HepG2 (cell line): ENCODE measurements around the gene PEX12. TPM values are rescaled to one million over a fixed set of nuclear protein-coding genes. Genes with fewer than 3 reads are reported as not detected.
"Not testable (repeated sequence)": the region's sequence is repeated elsewhere in the genome, so short reads cannot be mapped to it uniquely, and the experiment has no call there.

Source experiments
- ATAC-seq: fragments of 200-7000 bp; cut with Tn5 transposase; 3 replicates; pipeline ENCODE4 v1.9.1; 2020; ENCODE audit warnings: mild to moderate bottlenecking, moderate library complexity
- BruUV-seq: library from RNA; stranded (reverse); fragments of 400-500 nt; replicated peaks from 2 replicates; lab custom pipeline; 2021; lab: Mats Ljungman, UMichigan
- CTCF ChIA-PET: fragments of 300-600 bp; formaldehyde crosslinking; extraction: SDS; loops from one replicate; lab custom pipeline; 2021; ENCODE audit warnings: low total read pairs, inconsistent platforms, low intra/inter-chr PET ratio; lab: Yijun Ruan, JAX
- POLR2A ChIA-PET: fragments of 350-600 bp; sonication (Branson Sonifier 250); formaldehyde crosslinking; loops from one replicate; lab custom pipeline; 2020; ENCODE audit warnings: antibody characterized with exemption, inconsistent platforms; lab: Yijun Ruan, JAX
- DNase-seq: peaks from one replicate; pipeline ENCODE4 v3.0.0-alpha.2; 2015; ENCODE audit warnings: low spot score
- FAIRE-seq: peaks from 3 replicates; lab custom pipeline; 2011; peaks lifted over from hg19 to GRCh38; lab: Jason Lieb, UNC
- H2AFZ ChIP-seq: one replicate; pipeline ENCODE4 v1.6.1; 2011; ENCODE audit warnings: low read length, inconsistent platforms
- H3K27ac ChIP-seq: fragments of 300-600 bp; 3 replicates; pipeline ENCODE4 v1.8.0; 2011; ENCODE audit warnings: mixed run types, mild to moderate bottlenecking, mixed read lengths, low read length, inconsistent platforms; ENCODE audit not compliant: insufficient read depth; ENCODE audit errors: extremely low read length
- H3K27me3 ChIP-seq, 2 experiments: fragments of 200-600 bp in 1 of 2; 2 replicates in 1 of 2; 3 replicates in 1 of 2; pipeline versions ENCODE4 v1.6.0 to v1.8.0; 2011; ENCODE audit warnings: low read length in 2 of 2, mild to moderate bottlenecking in 2 of 2, moderate library complexity in 2 of 2, inconsistent platforms in 1 of 2; ENCODE audit not compliant: insufficient read depth in 2 of 2, control insufficient read depth in 1 of 2
- H3K36me3 ChIP-seq, 2 experiments: fragments of 200-600 bp in 1 of 2; replicated peaks in 1 of 2; 2 replicates in 1 of 2; 3 replicates in 1 of 2; pipeline versions ENCODE4 v1.5.1 to v1.8.0; 2011; ENCODE audit warnings: low read length in 2 of 2, inconsistent platforms in 1 of 2; ENCODE audit not compliant: insufficient read depth in 2 of 2, control insufficient read depth in 1 of 2
- H3K4me1 ChIP-seq: 2 replicates; pipeline ENCODE4 v1.5.1; 2012; ENCODE audit warnings: low read length, inconsistent platforms; ENCODE audit not compliant: insufficient read depth
- H3K4me2 ChIP-seq: 2 replicates; pipeline ENCODE4 v1.6.0; 2011; ENCODE audit warnings: low read depth, low read length, inconsistent platforms
- H3K4me3 ChIP-seq, 3 experiments: fragments of 200-600 bp in 1 of 3; sonication (generic), shearing (Covaris generic) in 1 of 3; replicated peaks in 1 of 3; 2 replicates each; pipeline ENCODE4 v1.5.1; 2011 to 2016; ENCODE audit warnings: low read length in 3 of 3, inconsistent platforms in 2 of 3, low read depth in 2 of 3, mild to moderate bottlenecking in 2 of 3, control low read depth in 1 of 3, mixed read lengths in 1 of 3; ENCODE audit not compliant: insufficient read depth in 1 of 3
- H3K79me2 ChIP-seq: one replicate; pipeline ENCODE4 v1.6.1; 2011; ENCODE audit warnings: low read length, inconsistent platforms; ENCODE audit not compliant: insufficient read depth
- H3K9ac ChIP-seq: 2 replicates; pipeline ENCODE4 v1.6.0; 2011; ENCODE audit warnings: mild to moderate bottlenecking, low read depth, low read length, inconsistent platforms; ENCODE audit not compliant: insufficient read depth
- H3K9me3 ChIP-seq: 2 replicates; pipeline ENCODE4 v1.5.1; 2012; ENCODE audit warnings: mild to moderate bottlenecking, low read length
- H4K20me1 ChIP-seq: 2 replicates; pipeline ENCODE4 v1.6.0; 2011; ENCODE audit warnings: inconsistent platforms, mild to moderate bottlenecking, low read length, moderate library complexity; ENCODE audit not compliant: insufficient read depth
- AGO1 ChIP-seq: fragments of 200-400 bp; formaldehyde crosslinking; IDR thresholded peaks from 2 replicates; pipeline ENCODE4 v1.6.1; 2017; ENCODE audit warnings: mild to moderate bottlenecking, low read depth, low read length, moderate library complexity; ENCODE audit not compliant: poor library complexity, severe bottlenecking
- MED8 ChIP-seq: sonication (generic); formaldehyde crosslinking; IDR thresholded peaks from 2 replicates; pipeline ENCODE4 v1.8.1; 2023; ENCODE audit warnings: mild to moderate bottlenecking, missing genetic modification reagents; ENCODE audit not compliant: insufficient replicate concordance
- MIER2 ChIP-seq: IDR thresholded peaks from 2 replicates; pipeline ENCODE4 v1.6.1; 2016; ENCODE audit warnings: missing biosample characterization, missing genetic modification reagents
- SRSF4 ChIP-seq: fragments of 200-400 bp; formaldehyde crosslinking; IDR thresholded peaks from one replicate; pipeline ENCODE4 v1.6.1; 2018; ENCODE audit warnings: mild to moderate bottlenecking, low read depth, low read length, moderate library complexity; ENCODE audit not compliant: poor library complexity, severe bottlenecking
- UBTF ChIP-seq: sonication (generic); formaldehyde crosslinking; IDR thresholded peaks from 2 replicates; pipeline ENCODE4 v1.4.0; 2020; ENCODE audit warnings: mild to moderate bottlenecking, missing genetic modification reagents
- ZBTB3 ChIP-seq: sonication (generic); formaldehyde crosslinking; IDR thresholded peaks from 2 replicates; pipeline ENCODE4 v1.4.0; 2020; ENCODE audit warnings: low read depth, mild to moderate bottlenecking, moderate library complexity, missing genetic modification reagents, borderline replicate concordance
- ZGPAT ChIP-seq: IDR thresholded peaks from 2 replicates; pipeline ENCODE4 v1.6.1; 2016; ENCODE audit warnings: mild to moderate bottlenecking
- ZNF609 ChIP-seq: sonication (generic); formaldehyde crosslinking; IDR thresholded peaks from 2 replicates; pipeline ENCODE4 v1.4.0; 2020; ENCODE audit warnings: mild to moderate bottlenecking, missing genetic modification reagents, borderline replicate concordance
- WGBS: methylation state at CpG from one replicate; pipeline ENCODE4 v1.1.6; 2017; ENCODE audit warnings: low lambda C conversion rate; 5-methylcytosine and 5-hydroxymethylcytosine counted together
- in situ Hi-C: cut with HindIII; loops from 2 replicates; pipeline ENCODE4 v1.10.0; 2017; ENCODE audit warnings: low pct_unique_long_range_greater_than_20kb; ENCODE audit not compliant: extremely low pct_ligation_motif_present
- intact Hi-C: fragments of 100-400 bp; cut with micrococcal nuclease; formaldehyde crosslinking; loops from one replicate; pipeline ENCODE4 v1.10.0; 2022; ENCODE audit not compliant: unreplicated experiment
- polyA plus RNA-seq, 8 experiments: library from polyadenylated mRNA; depleted of rRNA in 3 of 8; stranded (reverse) in 7 of 8; unstranded in 1 of 8; fragments of >200 nt; fragmentation: Illumina TruSeq in 4 of 8; extraction: Trizol in 4 of 8; gene quantifications; 2 replicates each; pipeline versions ENCODE4 v1.2.1 to v1.2.3, GENCODE V29; 2011 to 2016; ENCODE audit warnings: low read depth in 4 of 8, missing spikeins in 1 of 8, mixed read lengths in 1 of 8; ENCODE audit not compliant: insufficient read depth in 1 of 8
- total RNA-seq, 5 experiments: library from RNA; depleted of rRNA; stranded (reverse); fragments of >200 nt; fragmentation: Illumina TruSeq; extraction: Trizol; gene quantifications; 2 replicates each; pipeline ENCODE4 v1.2.3, GENCODE V29; 2016; ENCODE audit warnings: low read depth in 1 of 5

PEX12 gene
- total and polyA plus RNA-seq, 2 of the 13 experiments (the other 11 are each of a cell fraction or from before 2014, with no cell fraction given), result 5.1 to 11.9 TPM

GRCh38 chr17:35563181-35563580 is 15.2 kb downstream of the PEX12 start:
- H3K4me2 ChIP-seq, DNase-seq, H3K4me3 ChIP-seq, H3K9me3 ChIP-seq, BruUV-seq, H3K9ac ChIP-seq, POLR2A ChIA-PET, FAIRE-seq, H3K27ac ChIP-seq, CTCF ChIA-PET, in situ Hi-C loops, H3K36me3 ChIP-seq, H4K20me1 ChIP-seq, H2AFZ ChIP-seq, H3K79me2 ChIP-seq, ATAC-seq, H3K27me3 ChIP-seq, H3K4me1 ChIP-seq: not testable (repeated sequence)
- intact Hi-C loops, result loop anchor here (5.0 kb wide), 1 partner anchor 596 kb away; no protein-coding TSS in a partner anchor
- 34% methylated on average over 16 of the region's 16 CpGs for WGBS

GRCh38 chr17:35560703-35561102 is 17.7 kb downstream of the PEX12 start, which contains the start of gene SLFN14:
TSS of gene SLFN14 (minus strand) at chr17:35560819. CDS start at chr17:35558062, 2,757 bp downstream.
- no peak within 1 kb of the TSS for H2AFZ ChIP-seq
- H3K4me2 ChIP-seq, result no peak within 1 kb of the TSS
- no peaks in the 10 kb centered on the region for H3K36me3 ChIP-seq
- H3K9me3 ChIP-seq, result no peaks in the 10 kb centered on the region
- CTCF ChIA-PET, result no interaction called here
- no peak within 1 kb of the TSS for H3K9ac ChIP-seq
- H3K79me2 ChIP-seq, result no peaks in the 10 kb centered on the region
- ATAC-seq, result peak; percentile 43; the same call in 1 of the 3 replicates
- H3K27me3 ChIP-seq, result peaks cover 4 to 7% of the 10 kb centered on the region in 2 experiments; a peak in 2 of 5 replicates
- H3K4me1 ChIP-seq, result peaks cover 9% of the 10 kb centered on the region; the same call in 1 of the 2 replicates
- POLR2A ChIA-PET, result no interaction called here
- no peak for FAIRE-seq
- BruUV-seq, result no TSS peak
- no peak within 1 kb of the TSS for H3K27ac ChIP-seq
- H3K4me3 ChIP-seq, result no peak within 1 kb of the TSS
- no peak for DNase-seq
- no peaks in the 10 kb centered on the region for H4K20me1 ChIP-seq
- intact Hi-C loops, result loop anchor here (5.0 kb wide), 1 partner anchor 593 kb away; no protein-coding TSS in a partner anchor
- in situ Hi-C loops, result no loop called here
- 0% methylated on average over 3 of the region's 3 CpGs for WGBS
- TF ChIP-seq ZGPAT (no peak), MIER2 (CRISPR knock-in tag) (no peak), AGO1 (no peak), ZBTB3 (CRISPR knock-in tag) (no peak), UBTF (CRISPR knock-in tag) (no peak), ZNF609 (CRISPR knock-in tag) (no peak), SRSF4 (no peak), MED8 (CRISPR knock-in tag) (no peak)
